ENCODE measurements around the gene KLHDC9. TPM values are rescaled to one million over a fixed set of nuclear protein-coding genes. Genes with fewer than 3 reads are reported as not detected.

KLHDC9 gene
- total and polyA plus RNA-seq, 2 of the 8 experiments (the other 6 are each of a cell fraction or from before 2014, with no cell fraction given), result 6.5 to 15.6 TPM

- Histone ChIP-seq H3K79me2 (ENCODE audit: control insufficient read depth in 1 of 2, insufficient read depth in 2 of 2, low read length in 2 of 2) (no peaks in the 10 kb centered on the region), H3K27ac (ENCODE audit: low read depth, low read length) (no peak overlapping the region), H4K5ac (ENCODE audit: insufficient read length, low read depth, low read length) (no peak overlapping the region), H2BK15ac (ENCODE audit: low read length) (no peak overlapping the region), H3K4ac (replicated peaks; ENCODE audit: insufficient read length, low read depth, low read length) (no peak overlapping the region), H3K4me2 (ENCODE audit: insufficient read depth in 1 of 2, low read depth in 2 of 2, low read length in 2 of 2) (no peak overlapping the region), H2BK20ac (ENCODE audit: low read length) (no peak overlapping the region), H2AK5ac (ENCODE audit: low read depth, low read length) (no peak overlapping the region), H3K23me2 (ENCODE audit: low read depth, low read length) (peaks cover 13% of the 10 kb centered on the region), H2BK12ac (ENCODE audit: low read depth, low read length) (no peak overlapping the region), H3K14ac (ENCODE audit: insufficient read length) (no peak overlapping the region), H4K8ac (ENCODE audit: extremely low read depth, insufficient read depth, low read length) (no peak overlapping the region), H3K18ac (ENCODE audit: extremely low read depth, low read length) (no peak overlapping the region), H4K91ac (replicated peaks; ENCODE audit: insufficient read length, low read length) (no peak overlapping the region), H2BK120ac (replicated peaks; ENCODE audit: low read depth, low read length) (no peak overlapping the region), H3K4me1 (replicated peaks in 1 of 4; ENCODE audit: control insufficient read depth in 3 of 4, insufficient read depth in 4 of 4, low read length in 3 of 4) (peaks cover 0 to 6% (median 0%) of the 10 kb centered on the region in 4 experiments; a peak in 2 of 7 replicates), H3K9ac (replicated peaks in 1 of 4; ENCODE audit: extremely low read depth in 1 of 4, low read depth in 3 of 4, low read length in 3 of 4) (no peak overlapping the region), H2AFZ (ENCODE audit: low read length) (no peak overlapping the region), H3K23ac (ENCODE audit: insufficient read length) (no peak overlapping the region), H3K27me3 (replicated peaks in 1 of 4; ENCODE audit: control insufficient read depth in 3 of 4, extremely low read depth in 1 of 4, insufficient read depth in 3 of 4, low read length in 3 of 4) (no peaks in the 10 kb centered on the region), H3K9me3 (ENCODE audit: insufficient read depth in 2 of 2, low read depth in 1 of 2, low read length in 1 of 2) (no peaks in the 10 kb centered on the region), H3K56ac (replicated peaks; ENCODE audit: insufficient read length, low read depth, low read length) (no peak overlapping the region), H4K20me1 (replicated peaks in 1 of 2; ENCODE audit: control insufficient read depth in 1 of 2, insufficient read depth in 2 of 2, low read length in 2 of 2) (no peaks in the 10 kb centered on the region), H2BK5ac (ENCODE audit: low read depth, low read length) (no peak overlapping the region), H3K36me3 (ENCODE audit: control insufficient read depth in 2 of 4, insufficient read depth in 4 of 4, low read length in 3 of 4) (peaks cover 0 to 4% (median 0%) of the 10 kb centered on the region in 4 experiments; a peak in 1 of 8 replicates), H3K79me1 (ENCODE audit: low read depth, low read length) (0 out of 2 replicates have a peak, but pooled peaks cover 3% of the 10 kb centered on the region), H3K4me3 (ENCODE audit: extremely low read depth in 1 of 4, insufficient read depth in 2 of 4, low read depth in 3 of 4, low read length in 4 of 4) (no peak overlapping the region)
- FAIRE-seq, result no peak
- ChIA-PET CTCF (ENCODE audit: partially characterized antibody) (interaction anchor here (1.1 to 10.0 kb wide), 10 partner anchors 8 to 210 kb away, joined by 3 to 282 read pairs (median 10); partner anchors contain the start of genes ARHGAP30, ITLN1, NECTIN4 and TSTD1), POLR2A (ENCODE audit: partially characterized antibody) (interaction anchor here (0.7 to 5.3 kb wide), 4 partner anchors 38 to 74 kb away, joined by 3 to 32 read pairs (median 3); partner anchors contain the start of genes DEDD, F11R and USF1)
- DNase-seq (ENCODE audit: low read depth in 1 of 2, low spot score in 2 of 2), result no peak
- 80% methylated on average over 6 of the region's 6 CpGs; no CpG with 5 or more reads in 1 of the 2 experiments for WGBS, 2 experiments (ENCODE audit: extremely low coverage in 1 of 2, insufficient coverage in 1 of 2, insufficient read length in 1 of 2, insufficient replicate concordance in 2 of 2, low coverage in 1 of 2, low lambda C conversion rate in 2 of 2, missing lambda C conversion rate in 1 of 2)
- TF ChIP-seq JUN (IDR thresholded peaks at IDR 0.05; ENCODE audit: low read depth, low read length) (no peak), CREB1 (IDR thresholded peaks at IDR 0.05) (no peak), EZH2 (IDR thresholded peaks at IDR 0.05; ENCODE audit: low read depth, low read length, severe bottlenecking) (no peak), KDM1A (IDR thresholded peaks at IDR 0.05; ENCODE audit: borderline replicate concordance, low read length) (no peak), KDM4A (IDR thresholded peaks at IDR 0.05; ENCODE audit: low read depth, low read length, severe bottlenecking) (no peak), HDAC2 (IDR thresholded peaks at IDR 0.05; ENCODE audit: borderline replicate concordance in 1 of 2, low read depth in 2 of 2, low read length in 2 of 2) (no peak), SP1 (IDR thresholded peaks at IDR 0.05; ENCODE audit: low read depth, low read length) (no peak), HDAC6 (IDR thresholded peaks at IDR 0.05; ENCODE audit: low read depth, low read length) (no peak), FOSL1 (IDR thresholded peaks at IDR 0.05; ENCODE audit: insufficient read depth, low read depth, low read length) (no peak), SP2 (IDR thresholded peaks at IDR 0.05; ENCODE audit: low read length) (no peak), KDM5A (IDR thresholded peaks at IDR 0.05; ENCODE audit: low read length) (no peak)
- TF ChIP-seq, protein P1, sequence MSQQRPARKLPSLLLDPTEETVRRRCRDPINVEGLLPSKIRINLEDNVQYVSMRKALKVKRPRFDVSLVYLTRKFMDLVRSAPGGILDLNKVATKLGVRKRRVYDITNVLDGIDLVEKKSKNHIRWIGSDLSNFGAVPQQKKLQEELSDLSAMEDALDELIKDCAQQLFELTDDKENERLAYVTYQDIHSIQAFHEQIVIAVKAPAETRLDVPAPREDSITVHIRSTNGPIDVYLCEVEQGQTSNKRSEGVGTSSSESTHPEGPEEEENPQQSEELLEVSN (IDR thresholded peaks at IDR 0.05), result no peak
These were observed 2.9 kb upstream of the KLHDC9 start for GRCh38 chr1:161095230-161095629.
